ES-I3 (cell line): ENCODE results near the gene ZNG1C.
"Not testable (repeated sequence)": the region's sequence is repeated elsewhere in the genome, so short reads cannot be mapped to it uniquely, and the experiment has no call there.

Experiments
- H3K36me3 ChIP-seq: 2 replicates; pipeline ENCODE4 v1.6.1; 2013; ENCODE audit warnings: mild to moderate bottlenecking, low read length, control low read depth, moderate library complexity; ENCODE audit not compliant: insufficient read depth
- H3K4me1 ChIP-seq: 2 replicates; pipeline ENCODE4 v1.6.1; 2013; ENCODE audit warnings: mild to moderate bottlenecking, control low read depth, low read length; ENCODE audit not compliant: insufficient read depth
- H3K9ac ChIP-seq: 2 replicates; pipeline ENCODE4 v1.6.1; 2013; ENCODE audit warnings: low read depth, mild to moderate bottlenecking, low read length, moderate library complexity
- H3K9me3 ChIP-seq: 2 replicates; pipeline ENCODE4 v1.6.1; 2013; ENCODE audit warnings: mild to moderate bottlenecking, low read length, moderate library complexity; ENCODE audit not compliant: control insufficient read depth, insufficient read depth

The ZNG1C gene

DNA sequence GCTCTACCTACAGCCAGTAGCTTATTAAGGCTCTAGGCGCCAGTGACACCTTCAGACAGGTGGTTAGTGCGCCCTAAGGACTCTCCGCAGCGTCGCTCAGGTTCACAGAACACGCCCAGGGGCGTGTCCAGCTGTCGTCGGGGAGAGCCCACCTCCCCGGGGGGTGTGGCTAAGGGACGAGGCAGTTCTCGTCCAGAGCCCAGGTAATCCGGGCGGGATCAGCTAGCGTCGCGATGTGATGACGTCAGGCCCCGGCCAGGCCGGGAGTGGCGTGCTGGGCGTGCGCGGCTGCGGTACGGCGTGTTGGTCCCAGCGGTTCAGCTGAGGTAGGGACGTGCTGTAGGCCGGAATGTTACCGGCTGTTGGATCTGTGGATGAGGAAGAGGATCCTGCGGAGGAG, at the start of gene ZNG1C:
TSS of gene ZNG1C (plus strand) at position 301 of the 400 bp plus-strand sequence. CDS start at position 350, 49 bp downstream.
- H3K4me1 ChIP-seq, H3K9ac ChIP-seq: not testable (repeated sequence)

GRCh38 chr9:68242437-68242836, 654 bp downstream of the ZNG1C start:
- H3K9ac ChIP-seq, H3K9me3 ChIP-seq, H3K4me1 ChIP-seq, H3K36me3 ChIP-seq: not testable (repeated sequence)

More for the DNA sequence above, at the start of gene ZNG1C:
- not testable (repeated sequence) for H3K9me3 ChIP-seq, H3K36me3 ChIP-seq

GRCh38 chr9:68281041-68281440, 39.3 kb downstream of the ZNG1C start:
- not testable (repeated sequence) for H3K4me1 ChIP-seq, H3K9me3 ChIP-seq, H3K9ac ChIP-seq, H3K36me3 ChIP-seq

DNA sequence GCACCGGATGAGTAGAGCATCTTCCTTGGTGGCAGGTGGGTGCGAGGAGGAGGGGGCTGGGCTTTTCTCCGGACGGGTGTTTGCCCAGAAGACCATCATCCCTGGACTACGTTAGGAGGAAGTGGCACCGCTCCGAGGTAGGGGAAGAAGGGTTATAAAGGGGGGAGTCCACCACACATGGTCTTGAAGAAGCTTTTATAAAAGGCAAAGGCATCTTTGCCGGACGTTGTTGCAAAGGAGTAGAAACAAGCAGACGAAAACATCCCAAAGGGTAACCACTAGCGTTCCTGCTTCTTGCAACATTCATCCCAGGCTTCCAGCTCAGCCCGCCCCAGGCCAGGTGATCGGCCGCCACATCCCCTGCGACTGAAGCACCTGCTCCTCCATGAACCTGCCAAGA, 60.8 kb downstream of the ZNG1C start, which contains the start of gene FOXD4L3:
TSS of gene FOXD4L3 (plus strand) at position 301 of the 400 bp plus-strand sequence. CDS start at position 386, 85 bp downstream.
- not testable (repeated sequence) for H3K9me3 ChIP-seq, H3K4me1 ChIP-seq, H3K9ac ChIP-seq, H3K36me3 ChIP-seq

GRCh38 chr9:68303771-68304170, 62.0 kb downstream of the ZNG1C start:
- not testable (repeated sequence) for H3K9me3 ChIP-seq, H3K9ac ChIP-seq, H3K4me1 ChIP-seq, H3K36me3 ChIP-seq

- H3K9me3 ChIP-seq, H3K9ac ChIP-seq, H3K4me1 ChIP-seq, H3K36me3 ChIP-seq: not testable (repeated sequence)
Observed at GRCh38 chr9:68304212-68304611, 62.4 kb downstream of the ZNG1C start.

DNA sequence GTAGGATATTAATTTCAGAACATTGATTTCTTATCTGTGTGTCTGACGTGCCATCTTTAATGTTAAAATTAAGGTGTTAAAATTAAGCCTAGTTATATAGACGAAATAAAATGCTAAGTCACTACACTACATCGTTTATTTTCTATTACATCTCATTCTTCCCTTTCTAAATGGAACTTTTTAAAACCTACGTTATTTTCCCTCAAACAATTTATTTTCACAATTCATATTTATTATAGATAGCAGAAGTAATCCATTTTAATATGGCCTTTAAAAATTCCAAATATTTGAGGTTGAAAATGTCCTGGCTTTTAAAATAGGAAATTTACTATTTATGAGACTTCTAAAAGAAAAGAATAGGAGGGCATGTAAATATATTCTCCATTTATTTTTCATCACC, 63.0 kb downstream of the ZNG1C start:
- not testable (repeated sequence) for H3K4me1 ChIP-seq, H3K36me3 ChIP-seq, H3K9ac ChIP-seq, H3K9me3 ChIP-seq

DNA sequence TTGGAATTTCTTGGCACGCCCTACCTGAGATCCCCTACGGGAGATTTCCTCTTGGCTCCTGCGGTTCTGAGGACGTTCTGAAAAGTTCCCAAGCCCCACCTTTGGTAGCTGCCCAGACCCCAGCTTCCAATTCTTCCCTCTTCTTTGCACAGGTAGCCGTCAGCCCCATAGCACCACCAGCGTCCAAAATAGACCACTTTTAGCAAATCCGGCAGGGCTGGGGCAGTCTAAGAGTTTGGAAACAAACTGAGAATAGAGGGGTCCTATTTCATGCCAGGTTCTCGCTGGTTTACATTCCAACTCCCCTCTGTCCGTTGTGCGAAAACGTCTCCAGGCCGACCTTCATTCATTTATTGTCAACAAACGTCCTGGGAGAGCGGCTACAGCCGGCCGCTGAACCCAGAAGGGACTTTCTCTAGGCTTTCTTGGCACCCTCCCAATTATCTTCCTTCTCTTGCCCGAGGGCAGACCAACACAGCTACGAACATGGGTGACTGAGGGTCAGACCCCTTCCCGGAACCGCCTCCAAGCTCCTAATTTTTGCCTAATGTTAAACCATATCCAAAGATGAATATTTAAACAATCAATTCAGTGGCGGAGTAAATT, 64.0 kb downstream of the ZNG1C start:
- not testable (repeated sequence) for H3K9me3 ChIP-seq, H3K36me3 ChIP-seq, H3K4me1 ChIP-seq, H3K9ac ChIP-seq

- H3K4me1 ChIP-seq, H3K9ac ChIP-seq, H3K36me3 ChIP-seq, H3K9me3 ChIP-seq: not testable (repeated sequence)
Observed at GRCh38 chr9:68306391-68306964, 64.7 kb downstream of the ZNG1C start.

GRCh38 chr9:68307127-68307526, 65.3 kb downstream of the ZNG1C start:
- H3K36me3 ChIP-seq, H3K4me1 ChIP-seq, H3K9ac ChIP-seq, H3K9me3 ChIP-seq: not testable (repeated sequence)

GRCh38 chr9:68307654-68308053, 65.9 kb downstream of the ZNG1C start:
- not testable (repeated sequence) for H3K9ac ChIP-seq, H3K4me1 ChIP-seq, H3K36me3 ChIP-seq, H3K9me3 ChIP-seq

- not testable (repeated sequence) for H3K9me3 ChIP-seq, H3K4me1 ChIP-seq, H3K9ac ChIP-seq, H3K36me3 ChIP-seq
Observed at GRCh38 chr9:68311208-68311607, 69.4 kb downstream of the ZNG1C start.

DNA sequence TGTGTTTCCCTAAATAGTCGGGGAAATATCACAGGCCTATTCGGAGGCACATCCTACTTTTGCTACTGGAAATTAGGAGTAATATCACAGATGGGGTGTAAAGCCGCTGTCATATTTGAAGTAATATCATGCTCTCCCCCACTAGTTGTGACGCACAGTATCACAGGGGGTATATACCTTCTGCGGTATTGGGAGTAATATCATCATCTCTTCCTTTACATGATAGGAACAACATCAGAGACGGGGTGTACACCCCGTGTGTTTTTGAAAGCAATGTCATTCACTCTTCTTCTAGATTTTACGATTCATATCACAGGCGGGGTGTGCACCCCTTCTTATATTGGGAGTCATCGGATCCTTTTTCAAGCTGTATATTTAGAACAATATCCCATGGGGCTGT, 76.4 kb downstream of the ZNG1C start:
- H3K9me3 ChIP-seq, H3K36me3 ChIP-seq, H3K4me1 ChIP-seq, H3K9ac ChIP-seq: not testable (repeated sequence)

- not testable (repeated sequence) for H3K36me3 ChIP-seq, H3K9me3 ChIP-seq, H3K4me1 ChIP-seq, H3K9ac ChIP-seq
Observed at GRCh38 chr9:68323749-68324148, 82.0 kb downstream of the ZNG1C start.

DNA sequence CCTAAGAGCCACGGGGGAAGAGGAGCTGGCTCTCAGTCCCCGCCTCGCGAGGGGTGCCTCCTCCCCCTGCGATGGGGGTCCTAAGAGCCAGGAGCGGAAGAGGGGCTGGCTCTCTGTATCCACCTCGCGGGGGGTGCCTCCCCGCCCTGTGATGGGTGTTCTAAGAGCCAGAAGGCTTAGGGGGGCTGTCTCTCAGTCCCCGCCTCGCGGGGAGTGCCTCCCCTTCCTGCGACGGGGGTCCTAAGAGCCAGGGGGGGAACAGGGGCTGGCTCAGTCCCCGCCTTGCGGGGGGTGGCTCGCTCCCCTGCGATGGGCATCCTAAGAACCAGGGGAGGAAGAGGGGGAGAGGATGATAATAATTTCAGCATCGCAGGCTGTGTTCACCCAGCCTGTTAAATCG, 82.7 kb downstream of the ZNG1C start:
- not testable (repeated sequence) for H3K4me1 ChIP-seq, H3K9me3 ChIP-seq, H3K36me3 ChIP-seq, H3K9ac ChIP-seq

DNA sequence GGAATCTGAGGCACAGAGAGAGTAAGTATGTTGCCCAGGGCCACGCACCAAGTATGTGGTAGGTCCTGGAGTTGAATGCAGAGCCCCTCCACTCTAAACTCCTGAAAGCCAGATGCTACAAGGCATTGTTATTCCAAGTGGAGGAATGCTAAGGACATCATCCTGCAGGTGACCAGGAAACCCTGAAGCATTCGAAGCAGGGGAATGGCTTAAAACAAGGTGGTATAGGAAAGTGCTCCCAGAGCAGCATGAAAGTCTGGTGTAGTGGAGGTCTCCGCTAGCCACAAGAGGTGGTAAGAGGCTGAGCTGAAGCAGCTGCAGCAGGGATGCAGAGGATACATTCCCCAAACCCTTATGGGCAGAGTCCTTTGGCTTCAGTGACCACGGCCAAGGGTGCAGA, 87.3 kb downstream of the ZNG1C start:
- not testable (repeated sequence) for H3K36me3 ChIP-seq, H3K9me3 ChIP-seq, H3K9ac ChIP-seq, H3K4me1 ChIP-seq
